Posterior vena cava (tissue), 2 donors: ENCODE results near the gene SORL1. TPM values are rescaled to one million over a fixed set of nuclear protein-coding genes. Genes with fewer than 3 reads are reported as not detected.

ENCODE experiments used
- DNase-seq: peaks from one replicate; pipeline ENCODE4 v3.0.0-alpha.2; 2020; ENCODE audit warnings: low spot score
- intact Hi-C, 2 donors: fragments of 100-400 bp; cut with DNase I; formaldehyde crosslinking; loops; one replicate each; pipeline versions ENCODE4 v1.14.1 to v1.14.2; 2022 to 2023
- total RNA-seq, 2 donors: library from RNA; stranded (reverse); fragmentation: NEBNext Ultra II Directional; extraction: Animal tissue kit (Norgen Biotek cat#: 25700); gene quantifications; one replicate each; pipeline ENCODE4 v1.2.1, GENCODE V29; 2021
- donor health status: DM: yes; HTN: yes; CAD: no.
- donor health status: DM: yes; HTN: yes; CAD: no.

The SORL1 gene
- total RNA-seq, 2 donors from 2014 or later: 9.4 to 15.7 TPM

DNA sequence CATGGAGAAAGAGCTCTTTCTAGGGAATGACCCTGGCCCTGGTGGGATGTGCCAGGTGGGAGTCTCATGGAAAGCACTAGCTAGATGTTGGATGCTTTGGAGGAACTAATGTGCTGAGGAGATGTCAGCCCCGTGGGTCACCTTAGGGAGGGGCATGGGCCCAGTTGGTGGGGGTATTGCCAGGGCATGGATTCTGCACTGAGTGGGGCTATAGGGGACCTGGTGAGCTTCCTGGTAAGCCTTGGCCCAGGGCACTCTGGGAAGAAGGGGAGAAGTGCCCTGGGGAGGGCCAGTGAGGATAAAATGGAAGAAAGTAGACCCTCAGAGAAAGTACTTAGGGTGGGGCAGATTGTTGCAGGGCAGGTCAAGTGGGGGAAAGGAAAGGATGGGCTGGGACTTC, 65.9 kb downstream of the SORL1 start:
- no peak for DNase-seq
- intact Hi-C loops: loop anchor here in 1 of 2 donors (5.0 kb wide), 1 partner anchor 51 kb away; no protein-coding TSS in a partner anchor

DNA sequence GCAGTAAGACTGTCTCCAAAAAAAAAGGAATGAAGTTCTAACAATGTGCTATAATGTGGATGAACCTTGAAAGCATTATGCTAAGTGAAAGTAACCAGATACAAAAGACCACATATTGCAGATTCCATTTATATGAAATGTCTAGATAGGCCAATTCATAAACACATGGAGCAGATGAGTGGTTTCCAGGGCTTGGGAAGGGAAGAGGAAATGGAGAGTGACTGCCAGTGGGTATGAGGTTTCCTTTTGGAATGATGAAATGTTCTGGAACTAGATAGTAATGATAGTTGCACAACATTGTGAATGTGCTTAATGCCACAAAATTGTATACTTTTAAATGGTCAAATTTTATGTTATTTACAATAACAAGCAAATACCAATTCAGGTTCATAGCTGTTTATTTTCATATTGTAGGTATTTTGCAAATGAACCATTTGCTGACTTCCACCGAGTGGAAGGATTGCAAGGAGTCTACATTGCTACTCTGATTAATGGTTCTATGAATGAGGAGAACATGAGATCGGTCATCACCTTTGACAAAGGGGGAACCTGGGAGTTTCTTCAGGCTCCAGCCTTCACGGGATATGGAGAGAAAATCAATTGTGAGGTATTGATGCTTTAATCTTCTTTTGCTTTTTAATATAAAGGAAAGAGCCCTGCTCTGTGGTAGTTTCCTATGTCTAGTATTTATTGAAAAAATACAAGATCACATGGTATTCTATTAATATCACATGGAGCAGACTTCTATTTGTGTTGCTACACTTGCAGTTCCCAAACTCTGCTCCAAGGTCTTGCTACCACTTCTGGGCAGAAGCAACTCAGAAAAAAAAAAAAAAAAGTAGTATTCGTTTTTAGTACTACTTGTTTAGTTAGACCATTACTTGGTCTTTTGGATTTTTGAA, 68.4 kb downstream of the SORL1 start:
- no peak for DNase-seq
- intact Hi-C loops: no loop called here

DNA sequence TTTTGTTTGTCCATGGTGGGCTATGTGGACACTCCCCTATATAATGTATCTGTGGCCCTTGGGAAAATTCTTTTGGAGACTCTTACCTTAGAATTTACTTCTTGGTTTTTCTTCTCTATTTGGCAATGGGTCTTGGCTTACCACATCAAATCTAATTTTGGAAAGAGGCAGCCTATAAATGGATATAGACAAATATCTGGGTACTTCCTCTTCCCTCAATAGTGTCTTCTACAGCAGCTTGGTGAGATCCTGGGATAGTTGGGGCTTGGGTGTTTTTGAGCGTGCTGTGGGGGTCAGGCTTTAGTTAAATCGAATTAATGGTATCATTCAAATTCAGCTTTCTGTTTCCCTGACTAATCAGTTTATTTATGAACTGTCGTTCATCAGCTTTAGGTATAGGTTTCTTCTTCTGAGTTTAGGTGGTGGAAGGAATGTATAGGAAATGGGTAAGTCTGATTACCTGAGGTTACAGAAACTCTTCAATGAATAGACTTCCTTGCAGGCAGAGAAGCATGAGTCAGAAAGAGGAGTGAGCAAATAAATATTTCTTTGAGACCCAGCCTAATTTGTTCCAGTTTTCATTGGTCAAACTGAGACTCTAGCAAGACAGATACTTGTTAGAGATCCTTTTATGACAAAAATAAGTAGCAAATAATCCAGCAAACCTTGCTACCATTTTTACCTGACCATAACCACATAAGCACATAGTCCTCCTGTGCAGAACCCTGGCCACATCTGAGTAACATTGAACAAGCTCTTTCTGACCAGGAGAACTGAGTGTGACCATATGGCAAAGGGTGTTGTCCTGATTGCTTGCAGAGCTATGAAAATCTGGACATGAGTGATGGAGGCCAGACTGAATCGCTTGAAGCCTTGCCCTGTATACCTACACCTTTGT, 69.3 kb downstream of the SORL1 start:
- DNase-seq: no peak
- intact Hi-C loops: no loop called here

DNA sequence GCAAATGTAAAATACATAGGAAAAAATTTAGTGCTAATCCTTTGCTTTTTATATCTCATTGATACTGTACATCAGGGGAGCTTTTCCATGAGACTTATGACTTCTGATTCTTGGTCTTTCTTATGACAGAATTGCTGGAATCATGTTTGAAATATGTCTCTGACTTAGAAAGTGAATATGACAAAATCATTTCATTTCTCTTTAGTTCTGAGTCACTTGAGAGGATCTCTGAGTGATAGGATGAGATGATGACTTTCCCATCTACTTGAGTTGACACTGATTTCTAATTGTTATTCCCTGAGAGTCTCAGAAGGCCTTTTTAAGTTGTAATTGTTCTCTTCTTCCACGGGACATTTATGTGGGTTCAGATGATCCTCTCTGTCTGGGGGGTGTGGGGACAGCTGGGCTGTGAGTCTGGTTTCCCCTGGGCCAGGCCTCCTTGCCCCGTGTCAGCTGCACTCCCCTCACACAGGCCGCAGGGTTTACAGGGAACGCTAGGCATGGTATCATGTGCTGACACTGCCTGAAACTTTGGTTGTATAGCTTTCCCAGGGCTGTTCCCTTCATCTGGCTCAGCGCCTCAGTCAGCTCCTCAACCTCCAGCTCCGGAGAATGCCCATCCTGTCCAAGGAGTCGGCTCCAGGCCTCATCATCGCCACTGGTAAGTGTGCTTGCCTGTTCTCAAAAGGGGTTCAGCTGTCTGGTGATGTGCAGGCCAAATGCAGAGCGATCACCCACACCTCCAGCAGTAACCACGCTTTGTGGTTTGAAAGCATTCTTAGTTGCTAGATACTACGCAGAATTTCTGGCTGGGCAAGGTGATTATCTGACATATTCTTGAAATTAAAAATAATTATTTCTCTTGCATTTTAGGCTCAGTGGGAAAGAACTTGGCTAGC, 70.2 kb downstream of the SORL1 start:
- intact Hi-C loops: no loop called here

DNA sequence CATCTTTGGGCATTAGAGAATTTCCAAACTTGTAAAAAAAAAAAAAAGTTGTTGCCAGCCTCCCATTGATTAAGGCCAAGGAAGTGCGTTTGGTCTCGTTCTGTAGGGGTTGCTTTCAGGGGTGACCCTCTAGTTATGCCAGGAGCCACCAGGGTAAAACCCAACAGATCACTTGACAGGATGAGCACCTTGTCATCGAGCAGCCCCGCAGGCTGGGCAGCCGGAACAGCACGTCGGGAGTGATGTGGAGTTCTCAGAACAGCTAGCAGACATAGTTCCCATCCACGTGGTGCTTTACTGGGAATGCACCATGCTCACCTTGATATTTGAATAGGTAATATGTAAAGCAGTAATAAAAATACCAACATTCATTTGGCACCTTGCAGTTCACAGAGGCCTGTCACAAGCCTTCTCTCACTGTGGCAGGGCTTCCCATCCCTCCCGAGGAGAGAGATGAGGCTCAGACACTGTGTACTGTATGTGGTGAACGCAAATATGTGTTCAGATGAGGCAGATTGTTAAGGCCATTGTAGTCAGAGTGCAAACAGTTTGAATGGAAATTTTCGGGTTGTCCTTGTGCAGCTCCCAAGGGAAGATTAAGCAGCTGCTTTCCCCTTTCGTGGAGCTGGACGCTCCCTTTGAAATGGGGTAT, 71.6 kb downstream of the SORL1 start:
- intact Hi-C loops: no loop called here
- no peak for DNase-seq

More for the DNA sequence above, 70.2 kb downstream of the SORL1 start:
- DNase-seq: no peak

DNA sequence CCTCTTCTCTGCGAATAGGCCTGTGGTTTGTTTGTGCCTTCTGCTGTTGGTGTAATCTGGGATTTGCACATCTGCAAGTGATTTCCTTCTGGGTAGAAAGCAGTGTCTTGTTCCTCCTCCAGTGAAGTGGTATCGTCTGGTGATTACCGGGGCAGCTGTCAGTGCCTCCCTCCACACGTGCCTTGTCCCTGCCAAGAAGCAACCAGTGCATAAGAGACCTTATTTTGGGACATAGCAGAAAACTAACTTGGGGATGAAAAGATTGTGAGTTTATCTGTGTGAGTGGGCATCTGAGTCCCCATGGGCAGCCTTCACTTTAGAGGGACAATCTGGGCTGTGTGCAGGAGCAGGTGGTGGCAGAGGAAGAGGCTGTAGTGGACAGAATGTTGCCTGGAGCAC, 72.1 kb downstream of the SORL1 start:
- intact Hi-C loops: no loop called here
- DNase-seq: no peak

DNA sequence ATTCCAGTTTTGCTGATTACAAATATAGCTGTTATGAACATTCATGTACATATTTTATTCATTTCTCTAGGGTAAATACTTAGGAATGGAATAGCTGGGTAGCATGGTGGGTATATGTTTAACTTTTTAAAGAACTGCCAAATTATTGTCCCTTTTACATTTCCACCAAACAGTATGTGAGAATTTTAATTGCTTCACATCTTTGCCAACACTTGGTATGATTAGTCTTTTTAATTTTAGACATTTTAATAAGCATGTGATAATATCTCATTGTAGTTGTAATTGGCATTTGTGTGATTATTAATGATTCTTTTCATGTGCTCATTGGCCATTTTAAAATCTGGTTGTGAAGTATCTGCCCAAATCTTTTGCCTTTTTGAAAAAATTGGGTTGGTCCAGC, 73.3 kb downstream of the SORL1 start:
- no peak for DNase-seq
- intact Hi-C loops: no loop called here

DNA sequence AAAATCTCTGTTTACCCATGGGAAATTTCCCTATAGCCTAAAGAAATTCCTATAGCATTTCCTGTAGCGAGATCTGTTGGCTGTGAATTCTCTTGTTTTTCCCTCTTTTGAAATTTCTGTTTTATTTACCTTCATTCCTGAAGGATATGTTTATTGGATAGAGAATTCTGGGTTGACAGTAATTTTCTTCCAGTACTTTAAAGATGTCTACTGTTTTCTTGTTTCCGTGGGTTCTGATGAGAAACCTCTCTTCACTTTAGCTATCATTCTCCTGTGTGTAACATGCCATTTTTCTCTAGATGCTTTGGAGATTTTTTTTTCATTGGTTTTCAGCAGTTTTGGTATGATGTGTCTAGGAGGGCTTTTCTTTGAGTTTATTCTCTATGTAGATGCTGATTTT, 78.1 kb downstream of the SORL1 start:
- intact Hi-C loops: loop anchor here (5.0 kb wide), 2 partner anchors 78 to 83 kb away; partner anchors contain the start of genes SORL1 (in 1 of the 2) and SORL1-AS1 (in 1 of the 2)
- DNase-seq: no peak

DNA sequence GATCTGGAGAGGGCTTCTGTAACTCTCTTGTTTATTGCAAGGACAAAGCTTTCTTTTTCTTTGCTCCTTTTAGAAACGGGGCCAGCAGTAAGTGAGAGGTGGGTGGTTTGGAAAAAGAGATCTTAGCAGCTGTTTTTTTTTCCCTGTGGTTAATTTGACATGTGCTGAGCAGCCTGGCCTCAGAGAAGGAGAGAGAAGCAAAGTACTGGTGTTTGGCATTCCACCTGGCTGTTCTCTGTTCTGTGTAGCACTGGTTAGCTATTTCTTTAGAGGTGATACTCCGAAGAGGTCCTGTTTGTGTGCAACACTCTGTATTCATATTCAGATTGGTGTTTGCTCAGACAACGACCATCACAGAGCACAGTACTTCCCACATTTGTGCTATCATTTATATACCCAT, 81.5 kb downstream of the SORL1 start:
- DNase-seq: no peak
- intact Hi-C loops: loop anchor here (5.0 kb wide), 2 partner anchors 81 to 86 kb away; partner anchors contain the start of genes SORL1 (in 1 of the 2) and SORL1-AS1 (in 1 of the 2)

DNA sequence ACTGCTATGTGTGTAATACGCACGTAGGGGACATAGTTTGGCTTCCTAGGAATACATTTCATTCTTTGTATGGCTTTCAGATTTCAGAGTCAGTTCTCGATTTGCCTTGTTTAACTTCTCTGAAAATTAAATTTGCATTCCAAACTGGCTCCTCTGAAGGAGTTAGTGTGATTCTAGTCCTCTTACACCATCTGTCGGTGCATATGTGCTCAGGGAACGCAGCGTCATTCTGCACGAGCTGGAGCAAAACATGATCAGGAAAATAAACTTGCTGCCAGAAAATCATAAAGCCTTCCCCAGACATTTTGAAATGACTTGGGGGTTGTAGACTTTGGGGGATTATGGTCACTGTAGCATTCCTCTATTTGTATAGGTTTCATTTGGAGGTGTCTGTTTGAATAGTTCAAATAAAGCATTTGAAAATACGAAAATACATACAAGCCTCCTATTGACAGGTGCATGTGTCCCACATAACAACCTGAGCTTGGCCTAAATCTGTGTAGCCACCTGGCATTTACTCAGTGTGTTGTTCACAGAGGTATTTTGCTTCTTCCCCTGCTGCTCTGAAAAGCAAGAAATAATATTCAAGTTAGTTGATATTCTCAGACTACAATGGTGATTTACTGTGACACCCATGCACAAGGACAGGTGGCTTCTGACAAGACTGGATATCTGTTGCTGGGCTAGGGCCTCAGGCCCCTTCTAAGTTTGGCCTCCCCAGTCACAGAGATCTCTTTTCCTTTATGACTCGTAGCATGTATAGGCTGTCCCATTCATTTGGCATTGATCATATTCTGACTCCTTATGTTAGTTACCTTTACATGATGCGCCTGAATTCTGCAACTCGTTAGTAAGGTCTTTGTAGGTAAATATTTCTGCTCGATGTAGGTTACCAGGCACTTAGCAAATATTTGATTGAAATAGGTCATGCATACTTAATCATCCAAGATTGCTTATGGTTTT, 82.3 kb downstream of the SORL1 start:
- DNase-seq: no peak
- intact Hi-C loops: loop anchor here (5.0 kb wide), 3 partner anchors 82 to 212 kb away; partner anchors contain the start of genes SORL1 (in 1 of the 2) and SORL1-AS1 (in 1 of the 2)

DNA sequence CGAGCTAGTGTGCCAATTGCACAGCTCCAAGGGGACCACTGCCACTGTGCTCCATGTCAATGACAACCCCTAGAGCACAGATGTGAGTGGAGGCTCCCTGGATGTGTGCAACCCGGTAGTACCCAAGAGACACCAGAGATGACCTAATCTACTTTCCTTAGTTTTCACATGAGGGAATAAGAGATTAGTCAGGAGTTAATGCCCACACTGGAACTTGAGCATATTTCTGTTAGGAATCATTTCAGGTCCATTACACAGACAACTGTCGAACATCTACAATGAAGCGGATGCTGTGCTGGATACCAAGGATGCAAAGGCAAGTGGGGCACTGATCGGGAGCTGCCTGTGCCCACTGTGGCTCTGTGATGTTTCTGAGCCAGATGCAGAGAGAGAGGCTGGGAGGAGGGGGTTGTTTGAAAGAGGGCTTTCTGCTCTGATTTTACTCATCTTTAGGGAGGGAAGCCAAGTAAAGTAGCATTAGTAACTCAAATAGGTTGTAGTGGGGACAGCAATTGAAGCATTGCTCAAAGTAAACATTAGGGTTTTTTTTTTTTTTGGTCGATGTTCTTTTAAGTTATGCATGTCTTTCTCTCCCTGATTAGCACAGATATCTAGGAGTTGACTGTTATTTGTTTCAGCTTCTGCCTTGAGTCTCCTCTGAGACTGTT, 83.1 kb downstream of the SORL1 start:
- intact Hi-C loops: loop anchor here (5.0 kb wide), 1 partner anchor 213 kb away; no protein-coding TSS in a partner anchor

DNA sequence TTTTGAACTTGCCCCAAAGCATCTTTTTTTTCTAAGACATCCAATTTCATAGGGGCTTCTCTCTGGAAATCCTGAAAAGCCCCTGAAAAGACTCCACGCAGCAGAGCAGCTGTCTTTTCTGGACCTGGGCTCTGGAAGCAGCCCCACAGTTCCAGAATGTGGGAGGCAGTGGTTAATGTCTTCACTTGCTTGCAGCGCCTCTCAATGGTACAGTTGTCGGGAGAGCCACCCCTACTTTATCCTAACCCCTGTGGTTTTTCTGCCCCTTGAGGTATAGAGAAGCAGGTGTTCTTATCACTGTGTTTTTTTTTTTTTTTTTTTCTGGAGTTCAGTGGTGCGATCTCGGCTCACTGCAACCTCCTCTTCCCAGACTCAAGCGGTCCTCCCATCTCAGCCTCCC, 84.0 kb downstream of the SORL1 start:
- no peak for DNase-seq
- intact Hi-C loops: loop anchor here (5.0 kb wide), 1 partner anchor 214 kb away; no protein-coding TSS in a partner anchor

More for the DNA sequence above, 83.1 kb downstream of the SORL1 start:
- DNase-seq: no peak

DNA sequence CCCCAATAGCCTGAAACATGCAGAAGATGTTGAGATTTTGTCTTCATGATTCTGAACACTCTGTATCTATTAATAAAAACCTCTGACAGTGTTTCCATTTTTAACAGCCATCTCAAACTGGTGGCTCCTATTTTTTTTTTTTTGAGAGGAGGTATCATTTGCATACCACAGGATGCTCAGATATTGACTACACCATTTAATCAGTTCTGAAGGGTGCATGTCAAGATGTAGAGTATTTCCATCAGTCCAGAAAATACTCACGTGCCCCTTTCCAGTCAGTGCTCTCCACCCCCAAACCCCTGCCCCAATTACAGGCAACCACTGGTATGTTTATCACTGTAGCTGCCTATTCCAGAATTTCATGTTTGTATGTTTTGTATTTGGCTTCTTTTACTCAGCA, 85.9 kb downstream of the SORL1 start:
- intact Hi-C loops: loop anchor here (5.0 kb wide), 1 partner anchor 216 kb away; no protein-coding TSS in a partner anchor
- no peak for DNase-seq

DNA sequence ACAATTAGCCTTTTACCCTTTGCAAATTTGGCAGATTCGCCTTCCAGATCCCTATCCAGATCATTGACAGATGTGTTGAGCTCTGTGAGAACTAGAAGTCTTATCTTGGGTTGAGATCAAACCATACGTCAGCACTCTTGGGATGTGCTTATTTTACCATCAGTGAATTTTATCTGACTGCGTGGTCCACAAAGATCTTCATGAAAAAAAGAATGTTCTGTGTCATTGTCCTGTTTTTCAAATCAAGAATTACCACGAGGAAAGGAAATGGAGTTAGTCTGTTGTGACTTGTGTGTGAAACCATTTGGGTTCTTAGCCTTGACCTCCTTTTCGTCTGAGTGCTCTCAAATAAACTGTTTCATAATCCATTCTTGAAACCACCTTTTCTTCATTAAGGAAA, 86.9 kb downstream of the SORL1 start:
- intact Hi-C loops: loop anchor here (5.0 kb wide), 1 partner anchor 217 kb away; no protein-coding TSS in a partner anchor
- no peak for DNase-seq

DNA sequence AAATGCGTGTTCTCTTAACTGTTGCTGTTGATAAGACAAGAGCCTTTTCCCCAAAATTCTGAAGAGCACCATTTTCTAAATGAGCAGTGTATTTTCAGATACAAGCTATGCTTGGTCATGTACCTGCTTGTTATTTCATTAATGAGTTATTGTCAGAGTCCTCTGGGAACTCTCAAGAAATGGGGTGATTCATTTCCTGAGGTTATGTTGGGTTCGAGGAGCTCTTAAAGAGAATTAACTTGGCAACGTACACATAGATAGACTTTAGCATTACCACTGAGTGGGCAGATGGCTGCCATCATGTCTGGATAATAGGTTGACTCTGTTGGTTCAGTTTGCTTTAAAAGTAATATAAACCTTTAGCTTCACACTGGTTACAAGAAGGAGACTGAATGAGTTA, 88.5 kb downstream of the SORL1 start:
- no peak for DNase-seq
- intact Hi-C loops: no loop called here

DNA sequence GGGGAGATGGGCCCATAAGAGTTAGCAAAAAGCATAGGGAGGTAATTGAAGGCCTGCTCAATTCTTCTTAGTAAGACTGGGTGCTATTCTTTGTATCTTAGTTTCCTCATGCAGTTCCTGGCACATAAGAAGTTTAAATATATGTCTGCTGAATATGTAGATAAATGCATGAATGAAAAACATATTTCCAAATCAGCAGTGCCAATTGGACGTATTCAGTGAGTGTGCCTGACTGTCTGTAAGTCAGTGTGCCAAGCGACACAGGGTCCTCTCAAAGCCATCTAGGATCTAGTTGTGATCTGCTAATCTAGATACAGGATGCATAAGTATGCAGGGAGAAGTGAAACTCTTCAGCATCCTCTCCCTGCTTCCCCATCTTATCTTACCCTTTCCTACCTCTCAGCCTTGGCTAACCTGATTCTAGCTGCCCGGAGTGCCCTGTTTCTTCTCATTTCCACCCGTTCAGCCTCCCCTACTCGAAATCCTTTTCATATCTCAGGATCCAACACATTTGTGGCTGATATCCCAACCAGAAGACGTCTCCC, 91.8 kb downstream of the SORL1 start:
- DNase-seq: no peak
- intact Hi-C loops: no loop called here
